Measurements from ENCODE around the gene CRB1.

CRB1 gene

DNA sequence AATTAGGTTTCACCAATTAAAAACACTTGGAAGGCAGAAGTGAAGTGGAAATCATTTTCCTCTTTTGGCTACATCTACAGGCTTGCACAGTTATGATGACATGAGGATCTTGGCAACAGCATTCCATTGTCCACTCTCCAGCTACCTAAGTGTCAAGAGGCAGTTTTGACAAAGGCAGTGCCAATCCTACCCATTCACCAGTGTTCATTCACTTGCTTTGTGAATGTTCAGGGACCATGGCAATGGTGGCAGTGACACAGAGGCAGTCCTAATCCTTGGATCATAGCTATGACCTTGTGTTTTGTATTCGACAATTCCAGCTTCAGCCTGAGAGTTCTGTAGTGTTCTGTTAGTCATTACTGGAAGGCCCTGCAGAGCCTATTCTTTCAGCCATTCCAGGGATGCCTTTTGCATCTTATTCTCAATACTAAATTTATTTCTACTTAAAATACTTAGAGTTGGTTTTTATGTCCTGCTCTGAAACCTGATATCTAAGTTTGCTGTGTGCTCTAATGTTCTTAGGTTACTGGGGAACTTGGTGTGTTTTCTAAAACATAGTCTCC is 36.7 kb downstream of the CRB1 start:
- DNase-seq (ENCODE audit: low spot score), result no peak

DNA sequence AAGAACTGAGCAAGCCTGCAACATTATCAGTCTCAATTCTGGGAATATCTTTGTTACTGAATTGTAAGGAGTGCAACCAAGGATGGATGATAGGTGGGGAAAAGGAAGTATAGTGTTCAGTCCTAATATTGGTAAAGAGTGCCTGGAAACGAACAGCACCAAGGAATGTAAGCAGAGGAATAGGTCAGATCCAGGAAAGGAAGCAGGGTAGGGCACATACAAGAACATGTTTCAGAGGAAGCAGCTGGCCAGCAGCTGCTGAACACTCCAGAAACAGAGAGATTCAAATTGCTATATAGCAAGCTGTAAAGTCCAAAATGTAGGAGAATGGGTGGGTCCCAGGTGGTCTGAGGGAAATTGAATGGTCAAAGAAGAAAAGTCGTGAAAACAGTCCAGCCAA is 37.9 kb downstream of the CRB1 start:
- DNase-seq (ENCODE audit: low spot score), result no peak

DNA sequence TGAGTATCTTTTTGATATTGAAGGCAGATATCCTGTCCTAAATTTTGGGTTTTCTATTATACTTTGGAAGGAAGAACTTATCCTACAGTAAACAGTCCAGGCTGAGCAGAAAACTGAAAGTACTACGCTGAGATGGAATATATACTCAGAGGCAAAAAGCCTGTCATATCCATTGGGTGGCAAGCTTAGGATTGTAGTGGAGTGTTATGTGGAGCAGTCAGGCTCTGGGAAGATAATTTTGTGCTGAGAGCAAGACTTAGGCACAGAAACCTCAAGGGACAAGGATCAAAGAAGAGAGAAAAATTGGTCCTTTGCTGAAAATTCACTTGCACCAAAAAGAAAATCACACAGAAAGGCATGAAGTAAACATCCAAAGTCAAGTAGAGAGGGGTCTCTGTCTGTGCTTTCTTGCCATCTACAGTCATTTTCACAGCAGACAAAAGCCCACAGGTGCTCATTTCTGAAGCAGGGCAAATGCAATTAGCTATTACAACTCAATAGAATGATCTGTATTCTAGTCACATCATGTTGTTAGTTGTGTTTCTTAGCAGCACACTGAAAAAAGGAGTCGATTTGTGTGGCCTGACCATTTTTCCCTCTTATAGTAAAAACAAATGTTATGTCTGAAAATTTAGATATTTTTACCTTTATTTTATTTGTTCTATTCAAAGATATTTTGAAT is 38.5 kb downstream of the CRB1 start:
- DNase-seq (ENCODE audit: low spot score), result no peak

DNA sequence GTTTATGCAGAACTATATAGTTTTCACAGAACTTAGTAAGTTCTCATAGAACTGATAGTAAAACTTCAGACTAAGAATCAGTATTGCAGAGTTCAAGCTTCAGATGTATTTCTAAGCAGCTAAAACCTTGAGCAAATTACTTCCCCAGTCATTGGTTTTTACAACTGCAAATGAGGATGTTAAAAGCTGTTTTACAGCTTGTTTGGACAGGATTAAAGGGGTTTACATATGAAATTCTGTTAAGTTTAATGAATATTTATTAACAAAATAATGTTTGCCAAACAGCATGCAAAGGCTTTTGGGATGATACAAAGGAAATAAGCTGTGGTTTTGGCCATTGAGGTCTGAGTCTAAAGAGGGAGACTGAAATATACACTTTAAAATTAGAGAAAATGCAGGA is 39.1 kb downstream of the CRB1 start:
- no peak for DNase-seq (ENCODE audit: low spot score)

DNA sequence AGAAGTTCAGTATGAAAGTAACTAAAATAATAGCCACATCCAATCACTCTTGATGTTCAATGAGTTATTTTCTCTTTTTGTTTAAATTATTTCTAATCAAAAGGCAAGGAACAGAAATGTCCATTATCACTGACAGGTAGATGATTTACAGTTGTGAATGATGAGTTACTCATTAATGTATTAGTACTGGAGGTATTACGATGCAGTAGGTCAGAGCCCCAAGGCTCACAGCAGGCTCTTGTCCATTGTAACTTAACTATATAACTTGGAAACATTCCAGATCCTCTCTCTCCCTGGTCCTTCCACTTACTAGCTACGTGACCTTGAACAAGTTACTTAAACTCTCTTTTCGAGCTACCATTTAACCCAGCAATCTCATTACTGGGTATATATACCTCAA is 39.5 kb downstream of the CRB1 start:
- DNase-seq (ENCODE audit: low spot score), result no peak

DNA sequence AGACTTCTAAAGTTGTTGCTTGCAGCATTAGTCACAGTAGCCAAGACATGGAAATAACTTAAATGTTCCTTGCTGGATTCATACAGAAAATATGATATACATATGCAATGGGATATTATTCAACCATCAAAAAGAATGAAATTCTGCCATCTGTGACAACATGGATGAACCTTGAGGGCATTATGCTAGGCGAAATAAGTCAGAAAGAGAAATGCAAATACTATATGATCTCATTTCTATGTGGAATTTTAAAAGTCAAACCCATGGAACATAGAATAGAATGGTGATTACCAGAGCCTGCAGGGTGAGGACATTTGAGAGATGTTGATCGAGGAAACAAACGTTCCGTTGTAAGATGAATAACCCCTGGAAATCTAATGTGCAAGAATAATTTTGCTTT is 43.0 kb downstream of the CRB1 start:
- no peak for DNase-seq (ENCODE audit: low spot score)

DNA sequence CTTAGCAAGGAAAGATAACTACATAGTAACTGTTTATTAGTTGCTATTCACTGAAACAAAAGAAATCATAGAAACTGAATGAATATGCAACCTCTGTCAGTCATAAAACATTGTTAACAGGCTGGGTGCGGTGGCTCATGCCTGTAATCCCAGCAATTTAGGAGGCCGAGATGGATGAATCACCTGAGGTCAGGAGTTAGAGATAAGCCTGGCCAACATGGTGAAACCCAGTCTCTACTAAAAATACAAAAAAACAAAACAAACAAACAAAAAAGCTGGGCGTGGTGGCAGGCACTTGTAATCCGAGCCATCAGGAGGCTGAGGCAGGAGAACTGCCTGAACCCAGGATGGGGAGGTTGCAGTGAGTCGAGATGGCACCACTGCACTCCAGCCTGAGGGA is 44.1 kb downstream of the CRB1 start:
- DNase-seq (ENCODE audit: low spot score), result no peak

DNA sequence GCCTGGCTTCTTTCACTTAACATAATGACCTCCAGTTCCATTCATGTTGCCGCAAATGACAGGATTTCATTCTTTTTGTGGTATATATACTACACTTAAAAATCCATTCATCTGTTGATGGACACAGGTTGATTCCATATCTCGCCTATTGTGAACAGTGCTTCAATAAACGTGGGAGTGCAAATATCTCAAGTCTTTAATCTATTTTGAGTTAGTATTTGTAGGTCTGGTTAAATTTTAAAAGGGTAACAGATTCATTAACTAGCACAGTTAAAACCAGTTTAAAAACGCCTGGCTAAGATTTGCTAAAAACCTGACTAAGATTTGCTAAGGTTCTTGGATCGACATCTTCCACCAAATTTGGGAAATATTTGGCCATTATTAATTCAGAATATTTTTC is 45.7 kb downstream of the CRB1 start:
- no peak for DNase-seq (ENCODE audit: low spot score)

DNA sequence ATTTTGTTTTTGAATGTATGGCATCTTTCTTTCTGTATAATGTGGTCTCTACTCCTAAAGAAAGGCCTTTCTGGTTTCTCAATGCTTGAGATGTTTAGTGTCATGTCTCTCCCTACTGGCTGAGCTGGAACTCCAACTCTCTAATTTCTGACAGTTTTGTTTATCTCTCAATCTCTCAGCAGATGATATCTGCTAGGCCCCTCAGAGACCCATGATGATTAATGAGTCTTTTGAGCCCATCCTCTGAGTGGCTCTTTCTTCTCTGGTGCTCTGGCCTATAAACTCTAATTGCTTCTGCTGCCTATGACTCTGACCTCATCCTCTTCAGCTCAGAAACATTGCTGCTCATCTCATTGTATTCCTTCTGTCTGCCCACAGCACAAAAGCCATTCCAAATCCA is 46.6 kb downstream of the CRB1 start:
- DNase-seq (ENCODE audit: low spot score), result no peak

DNA sequence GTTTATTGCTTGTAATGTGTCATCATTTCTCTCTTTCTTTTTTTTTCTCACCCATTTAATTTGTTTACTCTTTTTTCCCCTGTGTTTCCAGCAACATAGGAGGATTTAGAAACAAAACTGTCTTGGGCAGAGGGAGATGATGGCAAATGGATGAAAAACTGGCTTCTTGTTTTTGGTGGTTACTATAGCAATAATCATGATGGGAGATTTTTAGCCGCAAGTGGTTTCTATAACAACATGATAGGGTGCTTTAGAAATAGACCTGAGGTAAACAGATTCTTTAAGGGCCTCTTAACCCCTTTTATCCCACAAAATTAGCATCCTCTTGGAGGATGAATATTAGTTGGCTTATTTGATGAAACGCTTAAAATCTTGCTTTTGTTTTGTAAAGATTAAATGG is 51.6 kb downstream of the CRB1 start:
- no peak for DNase-seq (ENCODE audit: low spot score)

DNA sequence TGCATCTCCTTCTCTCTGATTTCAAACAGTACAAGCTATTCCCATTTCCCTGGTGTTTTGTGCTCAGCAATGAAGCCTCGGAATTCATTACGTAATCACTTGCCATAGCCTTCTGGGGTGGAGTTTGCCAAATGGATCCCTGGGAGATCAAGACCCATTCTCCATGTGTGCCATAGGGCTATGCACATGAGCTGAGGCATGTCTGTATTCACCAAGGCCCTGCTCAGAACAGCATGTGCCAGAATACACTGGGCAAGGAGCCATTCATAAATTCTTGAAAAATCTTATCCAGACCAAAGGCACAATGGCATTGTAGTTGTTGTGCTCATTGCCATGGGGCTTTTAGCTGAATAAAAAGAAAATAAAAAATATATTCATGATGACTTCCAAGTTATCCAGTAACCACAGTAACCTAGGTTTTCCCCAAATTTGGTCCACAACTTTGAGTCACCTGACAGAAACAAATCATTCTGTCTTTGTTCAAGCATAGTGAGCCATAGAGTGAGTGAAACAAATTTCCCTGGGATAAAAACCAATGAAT is 53.0 kb downstream of the CRB1 start:
- no peak for DNase-seq (ENCODE audit: low spot score)

DNA sequence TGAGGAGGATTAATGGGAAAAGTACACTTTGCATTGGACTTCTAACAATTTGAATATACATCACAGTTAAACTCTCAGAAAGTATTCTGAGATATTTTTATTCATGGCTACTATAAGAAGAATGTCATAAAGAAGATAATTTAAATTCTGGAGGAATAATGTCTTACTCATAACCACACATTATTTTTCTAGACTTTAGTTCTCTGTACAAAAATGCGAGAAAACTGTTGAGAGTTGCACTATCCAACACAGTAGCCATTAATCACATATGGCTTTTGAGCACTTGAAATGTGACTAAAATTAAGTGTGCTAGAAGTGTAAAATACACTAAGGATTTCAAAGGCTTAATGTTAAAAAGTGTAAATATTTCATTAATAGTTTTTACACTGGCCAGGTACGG is 53.8 kb downstream of the CRB1 start:
- DNase-seq (ENCODE audit: low spot score), result no peak

DNA sequence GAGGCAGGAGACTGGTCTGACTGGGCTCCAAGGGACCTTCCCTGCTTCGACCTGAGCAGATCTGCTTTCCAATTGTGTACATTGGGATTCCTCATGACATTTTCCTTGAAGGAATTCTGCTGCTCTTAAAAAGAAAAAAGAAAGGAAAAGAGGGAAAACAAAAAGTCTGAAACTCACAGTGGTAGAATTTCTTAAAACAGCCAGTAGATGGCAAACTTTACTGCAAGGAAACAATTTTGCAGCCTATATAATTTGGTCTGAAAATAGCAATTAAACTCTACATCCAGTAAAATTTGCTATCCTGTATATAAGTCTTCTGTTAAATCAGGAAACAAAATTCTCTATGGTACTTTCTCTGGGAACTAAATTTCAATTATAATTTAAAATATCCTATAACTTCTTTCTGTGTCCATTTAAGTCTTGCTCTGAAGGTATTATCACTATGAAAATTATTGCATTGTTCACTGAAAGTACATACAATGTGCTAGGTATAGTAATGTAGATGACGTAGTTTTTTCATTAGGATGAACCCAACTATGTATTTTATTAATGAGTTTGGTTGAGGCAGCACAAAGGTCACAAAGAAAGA is 59.8 kb downstream of the CRB1 start:
- no peak for DNase-seq (ENCODE audit: low spot score)

DNA sequence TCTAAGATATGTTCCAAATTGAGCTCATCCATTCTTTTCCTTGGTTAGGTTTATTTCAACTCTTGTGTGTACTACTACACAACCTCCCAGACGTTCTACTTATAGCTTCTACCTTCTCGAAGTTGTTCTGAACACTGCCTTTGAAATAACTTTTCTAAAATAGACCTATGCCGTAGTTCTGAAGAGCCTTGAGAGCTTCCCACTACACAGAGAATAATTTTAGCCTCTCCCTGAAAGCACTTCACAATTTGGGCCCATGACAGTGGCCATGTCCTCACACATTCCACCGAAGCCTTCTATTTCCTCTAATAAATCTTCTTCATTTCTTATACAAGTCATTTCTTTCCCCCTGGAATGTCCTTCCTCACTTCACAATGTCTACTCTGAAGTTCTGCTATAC is 62.2 kb downstream of the CRB1 start:
- DNase-seq (ENCODE audit: low spot score), result no peak

DNA sequence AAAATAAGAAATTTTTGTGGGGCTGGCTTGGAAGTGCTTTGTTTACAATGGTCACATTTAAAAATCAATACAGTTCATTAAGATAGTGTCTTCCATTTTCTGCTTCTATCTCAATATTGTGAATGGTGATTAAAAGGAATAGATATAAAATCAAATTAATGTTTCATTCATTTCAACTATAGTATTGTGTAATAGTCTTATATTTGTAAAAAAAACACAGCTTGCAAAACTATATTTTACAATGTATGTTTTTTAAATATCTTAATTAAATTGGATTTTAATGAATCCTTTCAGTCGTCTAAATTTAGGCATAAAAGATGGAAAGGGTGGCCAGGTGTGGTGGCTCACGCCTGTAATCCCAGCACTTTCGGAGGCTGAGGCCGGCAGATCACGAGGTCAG is 63.5 kb downstream of the CRB1 start:
- no peak for DNase-seq (ENCODE audit: low spot score)

DNA sequence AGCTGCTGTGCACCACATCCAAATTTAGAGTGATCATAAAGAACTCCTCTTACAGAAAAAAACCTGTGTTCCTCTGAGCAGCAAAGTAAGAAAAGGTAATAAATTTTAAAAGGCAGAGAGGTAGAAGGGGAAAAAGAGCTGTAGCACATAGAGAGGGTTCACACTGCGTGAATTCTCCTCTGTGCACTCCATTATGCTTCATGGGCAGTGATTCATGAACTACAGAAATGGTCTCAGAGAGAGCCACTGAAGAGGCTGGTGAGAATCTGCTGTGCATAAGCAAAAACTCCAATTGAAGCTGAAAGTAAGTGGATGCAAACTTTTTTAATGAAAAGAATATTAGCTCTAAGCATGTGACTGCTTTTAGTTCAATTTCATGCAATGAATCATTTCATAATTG is 65.0 kb downstream of the CRB1 start:
- DNase-seq (ENCODE audit: low spot score), result no peak

DNA sequence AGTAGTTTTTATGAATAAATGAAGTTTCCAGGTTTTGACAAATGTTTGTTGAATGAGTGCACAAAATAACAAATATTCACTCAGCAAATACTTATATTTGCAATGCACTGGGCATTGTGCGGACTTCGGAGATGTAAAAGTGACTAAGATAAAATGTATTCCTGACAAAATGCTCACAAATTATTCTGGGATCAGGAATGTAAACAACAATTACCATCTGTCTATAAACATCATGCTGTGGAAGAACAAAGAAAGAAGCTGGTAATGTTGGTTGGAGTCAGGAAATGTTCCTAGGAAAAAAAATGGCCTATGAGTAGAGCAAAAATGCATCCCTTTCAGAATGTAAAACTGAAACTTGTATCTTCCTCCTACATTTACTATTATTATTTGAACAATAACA is 68.5 kb downstream of the CRB1 start:
- DNase-seq (ENCODE audit: low spot score), result no peak

DNA sequence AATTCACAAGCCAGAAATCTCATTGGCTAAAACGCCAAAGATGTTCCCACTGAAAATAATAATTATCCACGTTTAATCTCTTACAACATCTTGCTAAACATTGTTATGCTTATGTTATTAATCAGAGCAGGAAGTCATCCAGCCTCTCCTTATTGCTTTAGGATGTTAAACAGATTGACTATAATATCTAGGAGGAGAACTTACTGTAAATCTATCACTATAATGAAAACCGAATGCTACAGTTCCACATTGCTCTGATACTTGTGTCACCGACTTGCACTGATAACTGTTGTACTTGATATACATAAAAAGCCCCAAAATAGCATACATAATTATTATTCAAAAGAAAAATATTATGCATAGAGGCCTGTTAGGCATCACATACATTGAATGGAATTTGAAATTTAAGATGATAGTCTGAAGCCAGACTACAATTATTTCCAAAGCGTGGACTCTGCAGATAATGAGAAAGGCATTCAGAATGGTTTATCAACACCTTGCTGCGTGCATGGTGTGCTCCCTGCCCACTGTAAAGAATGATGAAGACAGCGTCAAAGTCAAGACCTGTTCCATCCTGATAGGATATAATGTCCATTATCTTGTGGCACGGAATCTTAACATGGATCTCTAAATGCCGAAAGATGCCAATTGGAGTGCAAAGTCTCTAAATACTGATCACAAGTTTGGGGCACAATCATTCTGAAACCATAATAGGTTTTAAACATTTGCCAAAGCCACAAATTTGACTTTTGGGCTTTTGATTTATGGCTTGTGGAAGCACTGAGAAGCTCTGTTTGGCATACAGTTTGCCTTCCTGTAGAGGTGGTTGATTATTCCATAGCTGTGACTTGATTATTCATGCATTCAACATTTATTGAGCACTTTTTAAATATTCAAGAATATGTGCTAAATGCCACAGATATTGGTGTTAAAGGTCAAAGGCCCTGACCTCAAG is 71.3 kb downstream of the CRB1 start:
- DNase-seq (ENCODE audit: low spot score), result no peak

DNA sequence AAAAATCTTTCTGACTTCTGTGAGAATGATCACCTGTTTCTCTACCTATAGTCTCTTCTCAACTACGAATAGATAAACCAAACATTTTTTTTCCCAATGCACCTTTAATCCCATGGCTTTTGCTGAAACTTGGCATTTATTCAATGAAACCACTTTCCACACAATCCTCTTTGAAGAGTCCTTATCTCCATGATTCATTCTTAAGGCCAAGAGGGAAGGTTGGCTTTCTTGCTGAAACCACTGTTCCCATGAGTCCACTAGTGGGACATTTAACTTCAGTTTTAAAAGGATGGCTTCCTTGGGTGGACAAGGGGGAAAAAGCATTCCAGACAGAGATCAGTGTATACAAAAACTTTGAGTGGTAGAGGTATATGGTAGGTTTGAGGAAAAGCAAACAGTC is 73.6 kb downstream of the CRB1 start:
- DNase-seq (ENCODE audit: low spot score), result no peak

DNA sequence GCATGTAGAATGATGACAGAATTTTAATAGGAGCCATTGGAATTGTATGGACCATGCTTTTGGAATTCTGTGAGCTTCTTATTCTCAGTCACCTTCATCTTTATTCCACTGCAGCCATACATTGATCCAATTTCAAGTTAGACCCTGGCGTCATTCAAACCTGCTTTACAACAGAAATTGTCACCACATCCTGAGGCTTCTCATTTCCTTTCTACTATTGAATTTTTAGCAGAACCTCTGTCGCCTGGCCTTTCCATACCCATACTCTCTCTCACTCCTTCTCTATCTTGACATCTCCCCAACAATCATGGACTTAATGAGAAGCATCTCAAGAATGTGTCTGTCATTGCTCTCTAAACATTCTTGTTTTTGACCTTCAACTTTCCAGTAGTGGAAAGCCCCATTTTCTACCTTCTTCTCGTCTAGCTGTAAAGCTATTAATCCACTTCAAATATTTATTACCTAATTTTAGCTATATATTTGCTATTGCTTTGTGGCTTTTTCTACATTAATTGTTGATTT is 74.1 kb downstream of the CRB1 start:
- no peak for DNase-seq (ENCODE audit: low spot score)

DNA sequence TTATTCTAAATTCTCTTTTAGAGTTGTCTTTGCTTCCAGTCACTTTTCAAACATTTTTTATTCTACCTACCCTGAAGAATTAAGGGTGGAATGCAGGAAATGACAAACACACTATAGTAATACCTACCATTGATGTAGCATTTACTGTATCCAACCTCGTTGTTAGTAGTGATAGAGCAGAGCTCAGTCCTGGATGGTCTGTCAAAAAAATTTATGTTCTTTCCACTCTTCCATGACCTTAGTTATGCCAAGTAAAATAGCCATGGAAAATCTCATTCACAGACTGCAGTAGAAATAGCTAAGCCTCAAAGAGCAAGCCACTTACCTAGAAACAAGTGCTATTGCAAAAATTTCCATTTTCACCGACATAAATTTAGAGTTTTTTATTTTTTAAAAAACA is 74.6 kb downstream of the CRB1 start:
- no peak for DNase-seq (ENCODE audit: low spot score)

DNA sequence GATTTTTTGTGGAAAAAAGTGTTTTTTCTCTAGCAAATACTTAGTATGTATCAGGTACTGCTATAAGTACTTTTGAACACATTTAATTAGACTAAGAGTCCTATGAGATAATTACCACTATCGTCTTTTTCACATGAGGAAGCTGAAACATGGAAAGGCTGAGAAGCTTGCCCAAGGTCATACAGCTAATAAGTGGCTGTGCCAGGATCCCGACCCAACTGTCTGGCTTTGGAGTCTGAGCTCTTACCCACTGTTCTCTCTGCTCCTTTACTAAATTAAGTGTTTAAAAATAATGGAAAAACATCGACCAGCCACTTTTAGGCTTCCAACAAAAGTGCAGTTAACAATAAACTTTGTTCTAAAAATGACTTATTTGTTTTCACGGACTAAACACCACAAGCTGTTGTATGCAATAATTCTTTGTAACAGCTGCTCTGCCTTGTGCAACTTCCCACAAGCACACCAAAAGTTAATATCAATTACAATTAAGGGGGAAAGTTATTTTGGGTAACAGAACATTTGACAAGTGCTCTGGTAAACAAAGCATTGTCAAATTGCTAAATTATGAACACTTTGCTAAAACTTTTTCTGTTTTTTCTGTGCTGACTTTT is 75.7 kb downstream of the CRB1 start:
- no peak for DNase-seq (ENCODE audit: low spot score)
